Activated gamma-delta T cell treated with Interleukin-2 at 50 U/mL for 16 hours (primary cell): ENCODE data around the gene MGLL.
A peak's percentile ranks its signal among the peaks of the same experiment; 100 is the strongest.

Experiments used
- DNase-seq: peaks from one replicate; pipeline ENCODE4 v3.0.0-alpha.2; 2020

MGLL gene

DNA sequence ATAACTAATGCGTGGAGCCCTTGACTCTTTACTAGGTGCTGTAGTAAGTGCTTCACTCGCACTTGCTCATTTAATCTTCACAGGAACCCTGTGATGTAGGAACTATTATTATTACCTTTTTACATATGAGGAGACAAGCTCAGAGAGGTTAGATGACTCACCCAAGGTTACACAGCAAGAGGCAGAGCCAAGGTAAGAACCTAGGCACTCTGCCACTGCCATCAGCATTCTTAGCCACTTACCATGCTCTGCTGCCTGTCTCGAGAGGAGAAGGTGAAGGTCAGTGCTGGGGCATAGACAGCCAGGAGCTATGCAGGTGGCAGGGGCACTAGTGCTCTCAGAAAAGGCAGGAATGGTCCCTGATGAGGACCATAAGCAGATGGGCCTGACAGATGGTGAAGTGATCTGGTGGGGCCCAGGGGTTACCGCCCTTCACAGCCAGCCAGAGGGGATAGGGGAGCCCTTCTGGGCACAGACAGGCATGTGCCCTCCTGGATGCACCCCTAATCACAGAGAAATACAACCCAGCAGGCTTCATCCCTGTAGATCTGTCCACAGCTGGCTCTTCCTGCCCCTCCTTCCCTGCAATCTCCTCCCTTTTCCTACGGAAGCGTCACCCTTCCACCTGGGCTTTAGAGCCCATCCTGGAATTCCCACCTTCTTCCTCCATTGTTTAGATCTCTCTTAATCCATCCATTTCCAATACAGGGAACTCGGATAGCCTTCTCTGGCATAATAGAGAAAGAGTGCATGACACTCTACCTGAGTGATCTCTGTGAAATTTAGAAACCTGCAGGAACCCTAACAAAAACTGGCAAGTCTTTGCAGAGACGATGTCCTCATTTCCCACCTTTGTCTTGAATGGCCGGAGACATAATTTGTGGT is 122.7 kb downstream of the MGLL start:
- no peak for DNase-seq

DNA sequence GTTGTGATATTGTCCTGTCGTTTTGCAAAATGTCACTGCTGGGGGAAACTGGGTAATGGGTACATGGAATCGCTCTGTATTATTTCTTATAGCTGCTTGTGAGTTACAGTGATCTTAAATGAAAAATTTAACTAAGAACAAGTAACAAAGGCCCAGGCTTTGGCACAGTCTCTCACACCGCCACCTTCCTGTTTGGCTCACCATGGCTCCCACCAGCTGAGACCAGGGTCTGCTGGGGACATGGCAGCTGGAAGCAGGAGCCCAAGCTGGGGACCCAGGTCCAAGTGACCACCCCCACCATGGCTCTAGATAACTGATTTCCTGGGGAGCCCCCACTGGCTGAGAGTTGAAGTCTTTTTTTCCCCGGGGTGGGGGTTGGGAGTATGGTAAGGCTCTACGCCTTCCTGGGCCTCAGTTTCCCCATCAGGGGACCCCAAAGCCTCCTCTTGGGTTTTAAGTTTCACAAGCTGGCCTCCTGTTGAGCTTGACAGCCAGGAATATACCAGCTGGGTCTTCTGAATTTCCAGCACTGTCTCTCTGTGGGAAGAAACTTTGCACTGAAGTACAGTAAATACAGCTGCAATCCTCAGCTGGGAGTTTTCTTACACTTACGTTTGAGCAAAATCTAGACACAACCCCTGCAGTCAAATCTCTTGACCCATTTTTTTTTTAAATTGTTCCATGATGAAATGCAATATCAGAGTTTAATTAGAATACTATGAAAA is 123.5 kb downstream of the MGLL start:
- DNase-seq: no peak

DNA sequence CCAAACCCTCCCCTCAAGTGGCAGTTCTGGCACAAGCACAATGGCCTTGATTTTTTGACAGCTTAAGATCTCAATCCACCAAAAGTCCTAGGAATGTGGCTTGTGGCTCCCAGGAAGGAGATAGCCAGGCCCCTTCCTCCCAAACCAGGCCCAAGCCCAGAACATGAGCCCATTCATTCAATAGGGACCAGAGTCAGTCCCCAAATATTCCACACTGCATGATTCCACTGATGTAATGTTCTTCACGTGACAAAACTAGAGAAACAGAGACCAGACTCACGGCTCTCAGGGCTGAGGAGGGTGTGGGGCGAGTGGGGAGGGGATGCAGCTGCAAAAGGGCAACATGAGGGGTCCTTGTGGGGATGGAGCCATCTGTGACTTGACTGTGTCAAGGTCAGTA is 124.0 kb downstream of the MGLL start:
- no peak for DNase-seq

DNA sequence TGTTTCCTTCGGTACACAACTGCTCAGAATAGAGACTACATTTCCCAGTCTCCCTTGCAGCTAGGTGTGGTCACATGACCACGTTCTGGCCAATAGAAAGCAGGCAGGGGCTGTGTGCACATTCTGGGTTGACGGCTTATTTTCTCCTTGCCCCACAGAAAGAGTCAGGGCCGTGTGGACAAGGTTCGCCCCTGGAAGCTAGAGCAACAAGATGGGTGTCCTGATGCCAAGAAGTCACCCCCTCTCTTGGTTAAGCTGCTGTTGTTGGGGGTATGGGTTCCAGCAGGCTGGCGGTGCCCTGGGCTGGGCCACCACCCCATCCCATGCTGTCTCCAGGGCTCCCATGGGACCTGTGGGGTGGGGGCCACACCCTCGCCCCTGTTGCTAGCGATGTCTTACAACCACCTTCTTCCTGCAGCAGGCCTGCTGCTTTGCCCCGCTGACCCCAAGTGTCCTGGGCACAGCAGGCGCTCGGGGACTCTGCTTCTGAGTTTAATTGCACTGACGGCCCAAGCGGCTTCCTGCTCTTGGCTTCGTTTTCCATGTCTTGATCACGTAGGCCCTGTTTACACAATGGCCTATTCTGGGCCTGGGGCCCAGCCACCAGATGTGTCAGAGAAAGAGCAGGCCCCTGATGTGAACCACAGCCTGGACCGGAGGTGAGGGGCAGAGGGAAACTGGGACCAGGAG is 124.6 kb downstream of the MGLL start:
- DNase-seq: no peak

DNA sequence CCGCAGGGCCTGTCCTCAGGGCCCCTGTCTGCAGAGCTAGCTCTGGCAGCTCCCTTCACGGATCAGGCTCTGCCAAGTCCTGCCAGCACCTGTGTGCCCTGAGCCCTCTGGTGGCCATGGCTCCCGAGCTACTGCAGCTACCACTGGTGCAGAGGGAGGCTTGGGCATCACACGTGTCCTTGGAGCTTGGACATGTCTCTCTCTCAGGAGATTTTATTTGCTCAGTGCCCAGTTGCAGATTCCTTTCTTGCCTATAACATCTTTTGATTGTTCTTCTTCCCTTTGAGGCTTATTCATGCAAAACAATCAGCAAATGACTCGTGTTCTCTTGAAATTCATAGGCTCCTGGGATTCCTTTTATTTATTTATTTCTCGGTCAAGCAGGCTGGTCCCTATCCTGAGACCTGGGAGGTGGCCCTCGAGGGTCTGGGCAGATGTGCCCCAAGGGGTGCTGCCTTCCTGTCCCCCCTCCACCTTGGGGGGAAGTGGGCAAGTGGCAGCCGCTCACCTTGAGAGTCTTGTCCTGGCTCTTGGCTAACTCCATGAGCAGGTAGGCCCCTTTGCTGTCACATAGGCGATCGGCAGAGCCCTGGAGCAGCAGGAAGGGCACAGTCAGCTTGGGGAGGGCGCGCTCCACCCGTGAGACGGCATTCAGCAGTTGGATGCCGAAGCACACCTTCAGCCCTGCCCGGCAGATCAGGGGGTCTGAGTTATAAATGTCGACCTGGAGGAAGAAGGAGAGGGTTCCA is 127.7 kb downstream of the MGLL start:
- peak; percentile 30 for DNase-seq

DNA sequence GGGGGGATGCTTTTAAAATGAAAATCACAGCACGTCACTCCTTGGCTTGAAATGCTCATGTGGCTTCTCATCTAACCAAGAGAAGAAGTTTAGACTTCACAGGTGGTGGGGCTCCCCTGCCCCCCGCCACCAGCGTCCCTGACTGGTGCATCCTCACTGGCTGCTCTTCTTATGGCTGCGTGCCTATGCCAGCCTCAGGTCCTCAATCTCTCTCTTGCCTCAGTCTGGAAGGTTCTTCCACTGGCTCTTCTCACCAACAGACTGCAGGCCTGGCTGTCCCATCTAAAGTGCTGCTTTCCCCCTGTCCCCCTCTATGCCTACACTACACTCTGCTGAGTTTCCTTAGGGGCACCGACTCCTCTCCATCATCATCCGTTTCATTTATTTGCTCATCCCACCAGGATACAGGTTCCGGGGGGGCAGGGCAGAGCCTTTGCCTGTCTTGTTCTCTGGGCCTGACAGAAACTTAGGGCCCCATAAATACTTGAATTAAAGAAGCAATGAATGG is 128.9 kb downstream of the MGLL start:
- DNase-seq: no peak

DNA sequence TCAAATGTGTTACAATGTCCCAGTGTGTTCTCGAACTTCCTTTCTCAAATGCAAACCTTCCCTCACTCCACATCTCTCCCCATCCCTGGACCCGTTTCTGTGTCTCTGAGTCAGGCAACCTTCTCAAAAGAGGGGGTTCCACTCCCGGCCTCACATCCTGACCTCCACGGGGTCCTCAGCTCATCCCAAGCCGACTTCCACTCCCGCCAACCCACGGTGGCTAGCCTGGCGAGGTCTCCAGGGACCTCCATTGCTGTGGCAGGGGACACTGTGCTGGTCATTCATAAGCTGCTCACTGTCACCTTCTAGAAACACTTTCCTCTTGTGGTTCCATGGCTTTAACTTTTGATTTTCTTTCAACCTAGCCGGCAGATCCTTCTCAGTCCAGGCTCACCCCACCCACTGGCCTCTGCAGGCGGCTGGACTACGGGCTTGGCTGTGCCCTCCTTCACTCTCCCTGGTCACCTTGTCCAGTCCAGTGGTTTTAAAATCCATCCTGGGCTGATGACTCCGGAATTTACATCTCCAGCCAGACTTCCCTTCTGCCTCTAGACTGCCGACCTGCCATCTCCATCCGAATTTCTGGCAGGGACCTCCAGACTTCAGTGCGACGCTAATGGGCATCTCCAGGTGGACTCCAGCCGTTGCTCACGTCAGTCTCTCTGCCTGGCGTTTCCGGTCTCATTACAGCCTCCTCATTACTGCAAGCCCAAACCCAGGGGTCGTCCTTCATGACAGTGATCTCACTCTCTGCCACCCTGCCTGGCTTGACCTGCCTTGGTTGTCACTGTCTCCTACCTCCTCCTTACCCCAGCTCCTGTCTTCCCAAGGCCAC is 129.6 kb downstream of the MGLL start:
- no peak for DNase-seq

DNA sequence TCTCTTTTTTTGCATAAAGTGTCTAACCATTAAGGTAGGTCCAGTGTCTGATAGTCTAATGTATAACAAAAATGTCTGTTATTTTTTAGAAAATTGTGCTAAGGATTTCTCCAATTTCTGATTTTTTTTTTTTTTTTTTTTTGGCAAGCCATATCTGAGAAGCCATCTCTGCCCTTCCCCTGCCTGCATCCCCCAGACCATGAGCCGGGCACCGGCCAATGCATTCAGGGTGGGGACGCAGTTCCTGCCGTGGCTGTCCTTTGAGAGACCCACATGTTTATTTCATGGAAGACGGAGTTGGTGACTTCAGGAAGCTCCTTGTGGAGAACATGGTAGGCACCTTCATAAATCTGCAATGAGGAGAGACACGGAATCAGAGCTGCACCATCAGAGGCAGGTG is 130.3 kb downstream of the MGLL start:
- no peak for DNase-seq

DNA sequence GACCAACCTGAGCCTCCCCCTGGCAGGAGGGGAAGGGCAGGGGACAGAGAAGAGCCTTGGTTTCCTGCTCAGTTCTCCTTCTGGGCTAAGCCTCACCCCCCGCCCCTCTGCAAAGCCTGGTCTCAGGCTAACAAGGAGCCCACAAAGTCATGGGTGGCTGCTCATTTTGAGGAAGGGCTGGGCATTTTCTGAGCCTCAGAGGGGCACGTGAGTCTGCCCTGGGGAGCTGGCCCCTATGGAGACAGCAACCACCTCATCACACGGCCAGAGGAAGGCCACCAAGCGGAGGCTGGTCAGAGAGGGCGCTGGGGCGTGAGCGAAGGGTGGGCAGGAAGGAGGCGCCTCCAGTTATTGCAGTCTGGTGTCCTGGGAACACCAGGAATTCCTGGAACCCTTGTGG is 130.8 kb downstream of the MGLL start:
- DNase-seq: no peak

DNA sequence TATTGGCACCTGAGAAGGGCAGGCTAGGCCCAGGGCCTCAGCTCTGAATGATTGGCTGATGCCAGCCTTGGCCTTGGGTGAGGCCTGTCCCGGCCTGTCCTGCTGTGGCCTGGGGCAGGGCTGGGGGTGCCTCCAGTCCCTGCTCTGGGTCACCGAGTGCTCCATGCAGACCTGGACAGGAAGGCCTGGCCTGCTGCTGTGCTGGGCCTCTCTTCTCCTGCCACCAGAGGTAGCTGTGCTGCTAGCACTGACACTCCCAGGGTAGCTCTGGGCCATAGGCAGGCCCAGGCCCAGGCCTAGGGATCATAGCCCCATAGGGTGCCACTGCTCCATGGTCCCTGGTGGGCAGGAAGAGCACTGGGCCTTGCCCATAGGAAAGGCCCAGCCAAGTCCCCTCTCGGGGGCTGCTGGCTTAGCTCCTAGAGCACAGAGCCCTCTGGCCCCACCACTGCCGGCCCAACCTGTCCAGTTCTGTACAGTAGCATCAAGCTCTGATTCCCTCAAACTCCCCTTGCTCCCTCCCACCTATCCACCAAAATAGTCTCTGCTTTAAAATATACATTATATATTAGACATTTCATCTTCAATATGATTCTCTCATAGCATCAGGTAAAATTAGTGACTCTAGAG is 131.4 kb downstream of the MGLL start:
- DNase-seq: no peak

DNA sequence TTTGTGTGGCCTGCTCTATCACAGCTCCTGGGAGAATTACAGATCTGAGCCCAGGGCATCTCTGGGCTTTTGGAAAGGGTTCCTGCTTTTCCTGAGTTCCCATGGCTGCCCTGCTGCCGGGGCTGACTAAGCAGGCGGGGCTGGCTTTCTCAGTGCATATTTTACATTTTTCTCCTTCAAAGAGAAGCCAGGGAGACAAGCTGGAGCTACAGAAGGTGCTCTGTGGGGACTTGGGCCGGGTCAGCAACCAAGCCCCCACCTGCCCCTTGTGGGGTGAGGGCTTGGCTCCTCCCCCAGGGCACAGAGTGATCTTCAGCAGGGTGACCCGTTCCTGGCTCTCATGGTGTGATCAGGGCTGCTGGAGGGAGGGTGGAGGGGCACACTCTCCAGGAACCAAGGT is 132.2 kb downstream of the MGLL start:
- no peak for DNase-seq

DNA sequence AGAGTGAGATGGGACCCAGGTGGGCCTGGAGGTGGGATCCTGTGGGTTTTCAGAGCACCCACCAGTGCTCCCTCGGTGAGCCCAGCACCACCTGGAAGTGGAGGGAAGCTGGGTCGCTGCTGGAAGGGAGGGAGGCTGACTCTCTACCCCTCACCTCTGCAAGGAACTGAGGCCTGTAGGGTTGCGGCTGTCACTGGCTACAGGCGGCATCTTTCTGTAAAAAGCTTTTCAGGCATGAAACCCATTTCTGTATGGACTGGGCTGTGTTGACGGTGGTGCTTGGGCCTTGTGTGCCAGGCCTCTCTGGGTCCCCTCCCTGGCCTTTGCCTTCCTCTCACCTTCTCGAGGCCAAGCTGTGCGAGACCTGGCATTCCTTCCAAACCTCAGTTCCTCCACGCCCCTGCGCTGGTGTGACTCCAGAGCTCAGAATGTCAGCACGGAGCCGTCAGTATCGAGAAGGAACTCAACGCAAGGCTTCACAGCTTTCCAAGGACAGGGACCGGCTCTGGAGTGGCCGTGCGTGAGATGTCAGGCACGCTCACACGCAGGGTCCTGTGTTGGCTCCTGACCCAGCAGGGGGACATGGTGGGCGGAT is 133.0 kb downstream of the MGLL start:
- DNase-seq: no peak

DNA sequence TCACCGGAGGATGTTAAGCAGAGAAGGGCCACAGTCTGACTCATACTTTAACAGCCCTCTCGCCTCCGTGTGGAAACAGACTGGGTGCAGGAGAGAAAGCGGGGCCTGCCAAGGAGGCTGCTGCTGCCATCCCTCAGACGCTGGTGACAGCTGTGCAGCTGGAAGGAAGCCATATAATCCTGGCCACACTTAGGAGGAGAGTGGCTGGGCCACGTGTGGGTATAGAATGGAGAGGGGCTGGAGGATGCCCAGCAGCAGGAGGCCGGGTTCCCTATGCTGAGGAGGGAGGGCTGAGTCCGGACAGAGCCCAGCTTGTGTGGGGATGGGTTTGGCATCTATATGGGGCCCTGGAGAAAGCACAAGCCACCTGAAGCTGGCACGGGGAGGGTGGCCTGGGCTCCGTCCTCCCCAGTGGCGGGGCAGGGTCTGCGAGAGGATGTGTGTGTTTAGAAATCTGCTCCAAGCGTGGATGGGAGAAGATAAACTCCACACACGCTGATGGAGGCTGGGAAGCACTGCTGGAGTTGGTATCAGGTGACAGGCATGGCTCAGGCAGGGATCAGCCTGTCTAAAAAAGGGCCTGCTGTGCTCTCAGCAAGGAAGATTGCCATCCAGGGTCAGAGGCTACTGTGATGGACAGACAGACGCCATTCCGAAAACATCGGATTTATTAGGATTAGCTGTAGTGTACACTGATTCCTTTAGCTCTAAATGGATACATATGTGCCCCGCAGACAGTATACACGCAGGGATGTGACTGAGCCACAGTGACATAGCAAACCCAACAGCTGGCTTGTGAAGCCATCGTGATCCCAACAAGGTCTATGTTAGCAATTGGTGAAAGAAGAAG is 133.7 kb downstream of the MGLL start:
- DNase-seq: no peak

DNA sequence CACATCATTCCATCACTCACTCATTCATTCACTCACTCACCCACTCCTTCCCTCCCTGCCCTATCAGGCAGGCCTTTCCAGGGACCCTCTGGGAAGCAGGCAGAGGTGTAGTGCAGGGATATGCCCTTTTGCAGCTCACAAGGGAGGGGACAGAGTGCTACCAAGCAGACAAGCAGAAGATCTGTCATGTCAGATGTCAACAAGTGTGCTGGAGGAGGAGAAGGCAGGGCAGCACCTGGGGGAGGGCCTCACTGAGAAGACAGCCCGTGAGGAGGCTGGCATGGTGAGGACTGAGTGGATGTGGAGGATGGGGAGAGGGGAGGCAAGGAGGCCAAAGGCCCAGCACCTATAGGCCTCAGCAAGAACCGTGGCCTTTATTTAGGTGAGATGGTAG is 134.3 kb downstream of the MGLL start:
- no peak for DNase-seq

DNA sequence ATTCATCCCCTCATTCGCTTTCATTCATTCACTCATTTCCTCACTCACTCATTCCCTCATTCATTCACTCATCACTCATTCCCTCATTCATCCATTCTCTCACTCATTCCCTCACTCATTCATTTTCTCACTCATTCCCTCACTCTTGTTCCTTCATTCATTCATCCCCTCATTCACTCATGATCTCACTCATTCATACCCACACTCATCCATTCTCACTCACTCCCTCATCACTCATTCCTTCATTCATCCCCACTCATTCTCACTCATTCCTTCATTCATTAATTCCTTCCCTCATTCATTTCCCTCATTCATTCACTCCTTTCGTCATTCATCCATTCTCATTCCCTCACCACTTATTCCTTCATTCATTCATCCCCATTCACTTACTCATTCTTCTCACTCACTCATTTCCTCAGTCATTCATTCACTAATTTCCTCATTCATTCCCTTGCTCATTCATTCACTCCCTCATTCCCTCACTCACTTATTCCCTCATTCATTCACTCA is 135.0 kb downstream of the MGLL start:
- DNase-seq: no peak

DNA sequence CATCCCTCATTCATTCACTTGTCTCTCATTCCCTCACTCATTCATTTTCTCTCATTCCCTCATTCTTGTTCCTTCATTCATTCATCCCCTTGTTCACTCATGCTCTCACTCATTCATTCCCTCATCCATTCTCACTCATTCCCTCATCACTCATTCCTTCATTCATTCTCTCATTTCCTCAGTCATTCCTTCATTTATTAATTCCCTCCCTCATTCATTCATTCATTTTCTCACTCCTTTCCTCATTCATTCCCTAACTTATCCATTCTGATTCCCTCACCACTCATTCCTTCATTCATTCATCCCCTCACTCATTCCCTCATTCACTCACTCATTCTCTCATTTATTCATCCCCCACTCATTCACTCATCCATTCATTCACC is 135.8 kb downstream of the MGLL start:
- DNase-seq: no peak

DNA sequence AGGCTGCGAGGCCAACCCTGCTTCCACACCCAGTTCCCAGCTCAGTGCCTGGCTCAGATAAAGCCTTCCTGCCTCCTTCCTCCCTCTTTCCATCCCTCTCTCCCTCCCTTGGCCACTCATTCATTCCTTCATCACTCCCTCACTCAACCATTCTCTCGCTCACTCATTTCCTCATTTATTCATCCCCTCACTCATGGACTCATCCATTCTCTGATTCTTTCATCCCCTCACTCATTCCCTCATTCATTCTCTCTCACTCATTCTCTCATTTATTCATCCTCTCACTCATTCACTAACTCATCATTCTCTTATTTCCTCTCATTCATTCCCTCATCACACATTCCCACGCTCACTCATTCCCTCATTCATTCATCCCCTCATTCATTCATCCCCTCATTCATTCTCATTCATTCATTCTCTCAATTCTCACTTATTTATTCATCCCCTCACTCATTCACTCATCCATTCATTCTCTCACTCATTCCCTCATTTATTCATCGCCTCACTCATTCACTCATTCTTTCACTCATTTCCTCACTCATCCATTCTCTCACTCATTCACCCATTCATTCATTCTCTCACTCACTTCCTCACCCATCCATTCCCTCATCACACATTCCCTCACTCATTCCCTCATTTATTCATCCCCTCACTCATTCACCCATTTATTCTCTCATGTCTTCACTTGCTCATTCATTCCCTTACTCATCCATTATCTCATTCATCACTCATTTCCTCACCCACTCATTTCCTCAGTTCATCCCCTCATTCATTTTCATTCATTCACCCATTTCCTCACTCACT is 136.4 kb downstream of the MGLL start:
- no peak for DNase-seq

DNA sequence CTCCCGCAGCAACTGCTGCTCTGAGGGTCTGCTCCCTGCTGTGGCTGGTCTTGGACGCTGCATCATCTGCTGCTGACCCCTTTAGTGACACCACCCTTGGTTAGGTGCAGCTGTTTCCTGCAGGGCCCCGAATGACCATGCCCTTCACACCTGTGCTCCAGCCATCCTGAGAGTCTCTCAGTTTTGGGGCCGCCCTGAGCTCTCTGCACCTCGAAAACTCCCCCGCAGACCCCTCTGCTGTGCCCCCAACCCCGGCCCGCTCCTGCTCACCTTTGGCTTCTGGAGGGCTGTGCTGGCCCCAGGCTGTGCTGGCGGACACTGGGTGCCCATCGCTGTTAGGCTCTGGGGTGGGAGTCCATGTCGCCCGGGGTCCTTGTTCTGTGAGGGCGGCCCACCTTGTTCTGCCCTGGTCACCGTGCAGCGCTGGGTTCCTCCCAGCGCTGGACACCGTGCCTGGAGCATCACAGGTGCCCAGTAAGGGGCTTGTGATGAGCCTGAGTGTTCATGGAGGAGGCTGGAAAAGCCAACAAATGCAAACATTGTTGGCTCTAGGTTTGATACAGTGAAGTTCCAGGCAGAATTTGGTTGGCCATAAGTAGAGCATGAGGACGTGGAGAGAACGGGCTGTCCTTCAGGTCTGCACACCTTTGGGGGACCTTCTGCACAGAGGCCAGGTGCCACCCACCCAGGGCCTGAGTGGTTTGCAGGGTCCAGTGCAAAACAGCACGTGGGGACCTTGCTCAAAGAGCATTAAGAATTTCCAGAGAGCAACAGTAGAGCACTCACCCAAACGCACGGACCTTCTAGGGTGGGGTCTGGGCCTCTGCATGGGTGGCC is 137.2 kb downstream of the MGLL start:
- no peak for DNase-seq
